ENCODE measurements around the gene PNN.
"Not testable (repeated sequence)": the region's sequence is repeated elsewhere in the genome, so short reads cannot be mapped to it uniquely, and the experiment has no call there.

Gene PNN

DNA sequence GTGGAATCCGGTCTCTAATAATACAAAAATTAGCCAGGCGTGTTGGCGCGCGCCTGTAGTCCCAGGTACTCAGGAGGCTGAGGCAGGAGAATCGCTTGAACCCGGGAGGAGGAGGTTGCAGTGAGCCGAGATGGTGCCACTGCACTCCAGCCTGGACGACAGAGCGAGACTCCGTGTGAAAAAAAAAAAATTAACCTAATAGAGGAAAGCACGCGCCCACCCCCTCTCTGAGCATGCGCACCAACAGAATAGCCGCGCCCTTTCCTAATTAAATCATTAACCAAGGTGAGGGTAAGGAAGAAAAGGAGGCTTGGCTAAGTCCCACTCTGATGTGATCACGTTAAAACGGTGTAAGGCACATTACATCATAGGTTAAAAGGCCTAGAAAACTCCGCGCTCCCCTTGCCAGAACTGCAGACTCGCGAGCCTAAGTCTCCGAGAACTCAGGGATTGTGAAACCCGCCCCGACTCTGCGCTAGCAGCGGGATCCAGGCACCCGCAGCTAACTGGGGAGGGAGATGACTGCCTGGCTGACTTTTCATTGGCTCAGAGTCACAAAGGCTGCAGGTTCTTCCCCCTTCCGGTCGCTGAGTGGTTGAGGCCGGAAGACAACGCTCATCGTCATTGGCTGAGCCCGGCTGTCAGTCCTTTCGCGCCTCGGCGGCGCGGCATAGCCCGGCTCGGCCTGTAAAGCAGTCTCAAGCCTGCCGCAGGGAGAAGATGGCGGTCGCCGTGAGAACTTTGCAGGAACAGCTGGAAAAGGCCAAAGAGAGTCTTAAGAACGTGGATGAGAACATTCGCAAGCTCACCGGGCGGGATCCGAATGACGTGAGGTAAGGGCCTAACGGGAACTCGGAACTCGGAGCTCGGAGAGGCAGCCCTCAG lies at the start of gene PNN:
TSS of gene PNN (plus strand) at position 695 of the 885 bp plus-strand sequence. CDS start at position 721, 26 bp downstream.
- in situ Hi-C loops (cut with HindIII; ENCODE audit: low sequenced_read_pairs), result no loop called here

DNA sequence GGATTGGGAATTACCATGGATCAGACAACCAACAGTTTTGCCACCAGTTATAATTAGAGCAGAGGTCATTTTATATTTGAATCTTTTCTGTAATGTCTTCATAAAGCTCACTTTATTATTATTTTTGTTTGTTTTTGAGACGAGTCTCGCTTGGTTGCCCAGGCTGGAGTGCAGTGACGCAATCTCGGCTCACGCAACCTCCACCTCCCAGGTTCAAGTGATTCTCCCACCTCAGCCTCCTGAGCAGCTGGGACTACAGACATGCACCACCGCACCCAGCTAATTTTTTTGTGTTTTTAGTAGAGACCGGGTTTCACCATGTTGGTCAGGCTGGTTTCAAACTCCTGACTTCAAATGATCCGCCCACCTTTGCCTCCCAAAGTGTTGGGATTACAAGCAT lies 37.2 kb upstream of the PNN start:
- in situ Hi-C loops (cut with HindIII; ENCODE audit: low sequenced_read_pairs), result not testable (repeated sequence)

DNA sequence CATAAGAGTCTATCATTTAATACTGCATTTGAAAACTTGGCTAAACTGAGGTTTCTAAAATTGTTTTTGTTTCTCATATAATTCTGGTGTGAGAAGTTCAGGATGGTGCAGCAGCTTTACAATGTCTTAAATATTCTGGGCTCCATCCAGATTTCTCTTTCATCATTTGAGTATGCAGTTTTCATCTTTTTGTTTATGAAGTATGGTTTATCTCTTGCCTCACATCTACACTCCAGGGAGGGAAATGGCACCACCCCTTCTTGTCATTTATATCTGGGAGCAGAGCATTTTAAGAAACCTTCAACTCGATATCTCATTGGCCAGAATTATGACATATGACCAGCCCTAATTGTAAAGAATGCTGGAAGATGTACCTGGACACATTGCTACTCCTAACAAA lies 36.6 kb upstream of the PNN start:
- in situ Hi-C loops (cut with HindIII; ENCODE audit: low sequenced_read_pairs), result no loop called here

DNA sequence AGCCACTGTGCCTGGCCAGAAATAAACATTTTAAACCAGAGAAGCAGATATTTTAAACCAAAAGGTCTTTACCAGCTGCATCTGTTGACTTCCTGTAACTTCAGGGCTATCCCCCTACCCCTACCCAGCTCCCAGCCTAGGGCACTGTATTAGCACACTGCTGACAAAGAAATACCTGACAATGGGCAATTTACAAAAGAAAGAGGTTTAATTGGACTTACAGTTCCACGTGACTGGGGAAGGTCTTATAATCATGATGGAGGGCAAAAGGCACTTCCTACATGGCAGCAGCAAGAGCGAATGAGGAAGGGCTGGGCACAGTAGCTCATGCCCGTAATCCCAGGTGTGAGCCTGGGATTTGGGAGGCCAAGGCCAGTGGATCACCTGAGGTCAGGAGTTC lies 34.9 kb upstream of the PNN start:
- in situ Hi-C loops (cut with HindIII; ENCODE audit: low sequenced_read_pairs), result no loop called here

DNA sequence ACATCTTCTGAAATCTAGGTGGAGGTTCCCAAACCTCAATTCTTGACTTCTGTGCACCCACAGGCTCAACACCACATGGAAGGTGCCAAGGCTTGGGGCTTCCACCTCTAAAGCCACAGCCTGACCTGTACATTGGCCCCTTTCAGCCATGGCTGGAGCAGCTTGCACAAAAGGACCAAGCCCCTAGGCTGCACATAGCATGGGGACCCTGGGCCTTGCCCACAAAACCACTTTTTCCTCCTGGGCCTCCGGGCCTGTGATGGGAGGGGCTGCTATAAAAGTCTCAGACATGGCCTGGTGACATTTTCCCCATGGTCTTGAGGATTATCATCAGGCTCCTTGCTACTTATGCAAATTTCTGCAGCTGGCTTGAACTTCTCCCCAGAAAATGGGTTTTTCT lies 33.4 kb upstream of the PNN start:
- in situ Hi-C loops (cut with HindIII; ENCODE audit: low sequenced_read_pairs), result not testable (repeated sequence)

DNA sequence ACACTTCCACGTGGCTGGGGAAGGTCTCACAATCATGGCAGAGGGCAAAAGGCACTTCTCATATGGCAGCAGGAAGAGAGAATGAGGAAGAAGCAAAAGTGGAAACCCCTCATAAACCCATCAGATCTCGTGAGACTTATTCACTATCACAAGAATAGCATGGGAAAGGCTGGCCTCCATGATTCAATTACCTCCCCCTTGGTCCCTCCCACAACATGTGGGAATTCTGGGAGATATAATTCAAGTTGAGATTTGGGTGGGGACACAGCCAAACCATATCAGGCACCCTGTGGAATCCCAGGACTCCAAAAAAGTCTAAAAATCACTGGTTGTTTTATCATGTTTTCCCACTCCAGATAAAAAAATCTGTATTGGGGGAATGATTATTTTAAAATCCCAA lies 31.8 kb upstream of the PNN start:
- in situ Hi-C loops (cut with HindIII; ENCODE audit: low sequenced_read_pairs), result not testable (repeated sequence)

DNA sequence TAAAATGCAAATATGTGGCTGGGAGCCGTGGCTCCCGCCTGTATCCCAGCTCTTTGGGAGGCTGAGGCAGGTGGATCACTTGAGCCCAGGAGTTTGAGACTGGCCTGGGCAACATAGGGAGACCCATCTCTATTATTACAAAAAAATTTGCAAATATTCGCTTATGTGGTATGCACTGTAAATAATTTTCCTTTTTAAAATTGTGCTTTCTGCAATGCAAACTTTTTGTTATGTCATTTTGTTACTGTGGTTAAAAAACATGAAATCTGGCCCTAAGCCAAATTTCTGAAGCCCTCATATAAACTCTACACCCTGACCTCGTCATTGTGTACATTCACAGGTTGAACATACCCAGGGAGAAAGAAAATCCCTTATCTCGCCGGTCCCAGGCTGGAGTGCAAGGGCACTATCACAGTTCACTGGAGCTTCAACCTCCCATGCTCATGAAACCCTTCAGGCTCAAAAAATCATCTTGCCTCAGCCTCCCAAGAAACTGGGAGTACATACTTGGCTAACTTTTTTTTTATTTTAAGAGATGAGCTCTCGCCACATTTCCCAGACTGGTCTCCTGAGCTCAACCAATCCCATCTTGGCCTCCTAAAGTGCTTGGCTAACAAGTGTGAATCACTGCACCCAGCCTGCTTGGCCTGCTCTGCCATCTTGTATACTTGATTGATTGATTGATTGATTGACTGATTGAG lies 29.6 kb upstream of the PNN start:
- in situ Hi-C loops (cut with HindIII; ENCODE audit: low sequenced_read_pairs), result no loop called here

DNA sequence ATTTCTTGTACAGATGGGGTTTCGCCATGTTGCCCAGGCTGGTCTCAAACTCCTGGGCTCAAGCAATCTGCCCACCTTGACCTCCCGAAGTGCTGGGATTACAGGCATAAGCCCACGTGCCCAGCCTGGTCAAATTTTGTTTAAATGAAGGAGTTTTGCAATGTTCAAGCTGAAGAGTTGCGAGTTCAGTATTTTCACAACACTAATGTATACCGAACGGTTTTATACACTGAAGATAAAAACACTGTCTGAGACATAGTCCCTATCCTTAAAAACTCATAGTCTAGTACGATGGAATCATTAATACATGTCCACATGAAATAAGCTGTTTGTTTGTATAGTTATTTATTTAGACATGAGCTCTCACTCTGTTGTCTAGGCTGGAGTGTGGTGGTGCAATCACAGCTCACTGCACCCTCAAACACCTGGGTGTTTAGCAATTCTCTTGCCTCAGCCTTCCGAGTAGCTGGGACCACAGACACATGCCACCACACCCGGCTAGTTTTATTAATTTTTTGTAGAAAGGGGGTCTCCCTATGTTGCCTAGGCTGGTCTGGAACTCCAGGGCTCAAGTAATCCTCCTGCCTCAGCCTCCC lies 20.4 kb upstream of the PNN start:
- in situ Hi-C loops (cut with HindIII; ENCODE audit: low sequenced_read_pairs), result no loop called here

DNA sequence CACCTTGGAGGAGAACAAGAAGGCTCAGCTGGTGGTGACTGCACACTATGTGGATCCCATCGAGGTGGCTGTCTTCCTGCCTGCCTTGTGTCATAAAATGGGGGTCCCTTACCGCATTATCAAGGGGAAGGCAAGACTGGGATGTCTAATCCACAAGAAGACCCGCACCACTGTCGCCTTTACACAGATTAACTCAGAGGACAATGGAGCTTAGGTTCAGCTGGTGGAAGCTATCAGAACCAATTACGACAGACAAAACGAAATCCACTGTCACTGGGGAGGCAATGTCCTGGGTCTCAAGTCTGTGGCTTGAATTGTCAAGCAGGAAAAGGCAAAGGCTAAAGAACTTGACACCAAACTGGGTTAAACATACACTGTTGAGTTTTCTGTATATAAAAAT lies 17.6 kb upstream of the PNN start:
- in situ Hi-C loops (cut with HindIII; ENCODE audit: low sequenced_read_pairs), result no loop called here

DNA sequence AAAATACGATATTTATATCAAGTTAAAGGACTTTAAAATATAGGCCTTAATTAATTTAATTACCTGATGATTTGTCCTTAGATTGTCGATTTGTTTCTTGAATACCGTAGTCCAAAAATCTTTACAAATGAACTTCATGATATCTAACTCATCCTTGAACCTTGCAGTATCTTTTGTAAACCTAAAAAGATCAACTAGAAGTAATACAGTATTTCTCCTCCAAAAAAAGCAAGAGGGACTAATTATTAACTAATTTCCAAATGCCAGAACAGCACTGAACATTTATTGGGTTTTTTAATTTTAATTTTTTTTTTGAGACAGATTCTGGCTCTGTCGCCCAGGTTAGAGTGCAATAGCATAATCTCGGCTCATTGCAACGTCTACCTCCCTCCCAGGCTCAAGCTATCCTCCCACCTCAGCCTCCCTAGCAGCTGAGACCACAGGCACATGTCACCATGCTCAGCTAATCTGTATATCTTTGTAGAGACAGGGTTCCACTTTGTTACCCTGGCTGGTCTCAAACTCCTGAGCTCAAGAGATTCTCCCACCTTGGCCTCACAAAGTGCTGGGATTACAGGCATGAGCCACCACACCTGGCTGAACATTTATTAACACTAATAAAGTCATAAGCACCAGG lies 16.7 kb upstream of the PNN start:
- in situ Hi-C loops (cut with HindIII; ENCODE audit: low sequenced_read_pairs), result no loop called here

DNA sequence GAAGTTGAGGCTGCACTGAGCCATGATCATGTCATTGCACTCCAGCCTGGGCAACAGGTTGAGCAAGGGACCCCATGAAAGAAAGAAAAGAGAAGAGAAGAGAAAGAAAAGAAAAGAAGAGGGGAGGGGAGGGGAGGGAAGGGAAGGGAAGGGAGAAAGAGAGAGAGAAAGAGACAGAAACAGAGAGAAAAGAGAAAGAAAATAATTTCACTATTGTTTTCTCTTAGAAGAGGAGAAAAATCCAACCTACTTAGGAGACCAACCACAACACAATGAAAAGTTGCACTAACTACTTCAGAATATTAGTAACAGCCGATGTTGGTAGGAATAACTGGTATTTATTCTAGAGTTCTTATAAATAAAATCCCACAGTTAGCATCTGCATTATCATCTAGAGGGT lies 14.6 kb upstream of the PNN start:
- in situ Hi-C loops (cut with HindIII; ENCODE audit: low sequenced_read_pairs), result no loop called here

DNA sequence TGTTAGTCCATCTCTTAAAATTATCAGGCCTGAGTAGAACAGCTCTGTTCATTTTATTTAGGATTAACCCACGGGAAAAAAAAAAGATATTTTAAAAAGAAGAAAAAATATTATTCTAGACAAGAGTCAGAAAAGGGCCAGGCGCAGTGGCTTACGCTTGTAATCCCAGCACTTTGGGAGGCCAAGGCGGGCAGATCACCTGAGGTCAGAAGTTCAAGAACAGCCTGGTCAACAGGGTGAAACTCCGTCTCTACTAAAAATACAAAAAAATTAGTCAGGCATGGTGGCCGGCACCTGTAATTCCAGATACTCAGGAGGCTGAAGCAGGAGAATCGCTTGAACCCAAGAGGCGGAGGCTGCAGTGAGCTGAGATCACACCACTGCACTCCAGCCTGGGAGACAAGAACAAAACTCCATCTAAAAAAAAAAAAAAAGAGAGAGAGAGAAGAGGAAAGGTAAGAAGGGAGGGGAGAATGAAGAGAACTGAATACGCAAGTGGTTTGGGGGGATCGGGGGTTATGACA lies 7.2 kb upstream of the PNN start:
- in situ Hi-C loops (cut with HindIII; ENCODE audit: low sequenced_read_pairs), result not testable (repeated sequence)

DNA sequence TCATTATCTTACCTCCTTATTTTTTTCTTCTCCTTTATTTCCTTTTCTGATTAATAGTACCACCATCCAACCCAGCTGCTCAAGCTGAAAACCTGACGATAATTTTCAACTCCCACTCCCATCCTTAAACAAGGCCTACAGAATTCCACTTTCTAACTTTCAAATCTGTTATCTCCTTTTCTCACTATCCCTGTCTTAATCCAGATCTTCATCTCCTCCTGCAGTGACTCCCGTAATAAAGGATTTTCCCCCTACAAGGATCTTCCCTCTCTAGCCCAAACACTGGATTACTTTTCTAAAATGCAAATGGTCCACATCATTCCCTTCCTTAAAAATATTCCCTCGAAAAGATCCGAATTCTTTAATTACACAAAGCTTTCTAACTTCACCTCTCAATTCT lies 6.5 kb upstream of the PNN start:
- in situ Hi-C loops (cut with HindIII; ENCODE audit: low sequenced_read_pairs), result no loop called here

DNA sequence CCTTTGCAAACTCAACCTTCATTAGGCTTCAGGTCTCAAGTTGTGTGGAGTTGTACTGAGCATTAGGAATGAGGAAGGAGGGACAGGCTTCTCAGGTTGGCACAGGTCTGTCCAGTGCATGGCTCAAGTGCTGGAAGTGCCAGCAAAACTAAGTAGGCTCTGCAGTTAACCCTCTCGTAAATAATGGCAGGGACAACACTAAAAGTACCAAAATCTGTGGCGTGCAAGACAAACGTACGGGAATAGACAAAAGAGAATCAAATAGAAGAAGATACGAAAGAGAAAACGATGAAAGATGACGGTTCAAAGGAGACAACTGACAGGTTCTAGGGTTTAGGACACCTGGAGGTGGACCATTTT lies 5.5 kb upstream of the PNN start:
- in situ Hi-C loops (cut with HindIII; ENCODE audit: low sequenced_read_pairs), result no loop called here

DNA sequence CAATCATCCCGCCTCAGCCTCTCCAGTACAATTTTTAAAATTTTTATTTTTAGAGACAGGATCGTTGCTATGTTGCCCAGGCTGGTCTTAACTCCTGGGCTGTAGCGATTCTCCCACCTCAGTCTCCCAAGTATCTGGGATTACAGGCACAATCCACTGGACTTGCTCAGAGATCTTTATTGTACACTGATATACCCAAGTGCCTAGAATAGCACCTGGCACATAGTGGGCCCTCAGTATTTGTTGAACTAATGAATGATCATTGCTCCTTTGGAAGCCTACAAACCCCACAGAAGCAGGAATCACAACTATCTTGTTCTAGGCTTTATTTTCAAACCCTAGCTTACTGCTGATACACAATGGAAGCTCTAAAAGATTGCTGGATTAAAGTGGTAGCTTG lies 1.9 kb upstream of the PNN start:
- in situ Hi-C loops (cut with HindIII; ENCODE audit: low sequenced_read_pairs), result no loop called here

DNA sequence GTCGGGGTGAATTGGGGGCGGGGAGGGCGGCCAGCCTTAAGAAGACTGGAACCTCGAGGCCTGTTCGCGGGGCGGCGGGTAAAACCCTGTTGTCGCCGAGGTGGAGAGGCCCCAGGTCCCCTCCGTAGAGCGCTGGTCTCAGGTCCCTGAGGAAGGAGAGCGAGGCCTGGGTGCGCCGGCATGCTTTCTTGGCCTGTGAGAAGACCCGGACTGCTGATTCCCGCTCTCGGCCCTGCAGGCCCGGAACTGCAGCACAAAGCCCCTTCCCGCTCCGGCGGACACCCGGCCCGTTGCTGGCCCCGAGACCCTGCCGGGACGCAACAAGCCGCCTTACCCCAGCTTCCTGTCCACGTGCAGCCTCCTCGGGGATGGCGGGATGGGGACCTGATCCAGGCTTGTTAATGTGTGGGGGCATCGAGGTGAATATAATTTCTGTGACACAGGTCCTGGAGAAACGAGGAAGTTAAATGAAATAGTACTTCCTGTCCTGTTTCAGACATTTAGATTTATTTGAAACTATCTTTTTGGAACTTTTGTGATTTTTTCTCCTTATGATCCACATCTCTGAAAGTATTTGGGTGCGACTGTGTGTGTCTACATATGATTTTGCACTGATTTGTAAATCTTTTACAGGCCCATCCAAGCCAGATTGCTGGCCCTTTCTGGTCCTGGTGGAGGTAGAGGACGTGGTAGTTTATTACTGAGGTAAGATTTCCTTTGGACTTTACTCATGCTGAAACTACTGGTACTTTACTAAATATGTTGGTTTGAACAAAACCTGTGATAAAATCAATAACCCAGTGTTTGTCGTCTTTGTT lies 600 bp downstream of the PNN start:
- in situ Hi-C loops (cut with HindIII; ENCODE audit: low sequenced_read_pairs), result no loop called here

DNA sequence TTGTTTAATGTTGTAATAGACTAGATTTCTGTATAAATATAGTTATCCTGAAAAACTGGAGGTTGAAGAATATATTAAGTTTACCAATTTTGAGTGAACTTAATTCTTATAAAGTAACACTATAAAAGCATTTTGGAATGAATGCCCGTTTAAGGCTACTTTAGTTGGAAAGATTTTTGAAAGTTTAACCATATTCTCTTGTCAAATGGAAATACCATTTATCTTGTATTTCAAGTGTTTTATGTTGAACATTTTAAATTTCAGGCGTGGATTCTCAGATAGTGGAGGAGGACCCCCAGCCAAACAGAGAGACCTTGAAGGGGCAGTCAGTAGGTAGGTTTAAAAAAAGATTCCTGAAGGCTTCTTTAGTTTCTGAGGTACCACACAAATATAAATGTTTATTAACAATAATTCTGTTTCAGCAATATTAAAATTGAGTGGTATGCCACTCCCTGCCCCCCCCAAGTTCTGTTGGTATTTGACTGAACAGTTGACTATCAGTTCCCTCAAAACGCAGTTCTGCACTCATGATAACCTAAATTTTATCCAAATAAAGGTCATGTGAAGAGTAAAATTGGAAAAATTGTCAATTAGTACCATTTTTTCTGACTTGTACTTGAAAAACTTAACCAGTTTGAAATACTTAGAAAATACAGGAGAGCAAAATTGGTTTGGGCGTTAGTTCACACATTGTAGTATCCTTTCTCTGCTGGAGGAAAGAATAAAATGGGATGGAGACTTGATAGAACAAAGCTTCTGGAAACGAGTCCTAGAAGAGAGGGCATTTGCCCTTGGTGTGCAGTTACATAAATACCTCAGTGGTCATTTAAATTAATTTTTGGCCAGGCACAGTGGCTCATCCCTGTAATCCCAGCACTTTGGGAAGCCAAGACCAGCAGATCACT lies 1.5 kb downstream of the PNN start:
- in situ Hi-C loops (cut with HindIII; ENCODE audit: low sequenced_read_pairs), result no loop called here

DNA sequence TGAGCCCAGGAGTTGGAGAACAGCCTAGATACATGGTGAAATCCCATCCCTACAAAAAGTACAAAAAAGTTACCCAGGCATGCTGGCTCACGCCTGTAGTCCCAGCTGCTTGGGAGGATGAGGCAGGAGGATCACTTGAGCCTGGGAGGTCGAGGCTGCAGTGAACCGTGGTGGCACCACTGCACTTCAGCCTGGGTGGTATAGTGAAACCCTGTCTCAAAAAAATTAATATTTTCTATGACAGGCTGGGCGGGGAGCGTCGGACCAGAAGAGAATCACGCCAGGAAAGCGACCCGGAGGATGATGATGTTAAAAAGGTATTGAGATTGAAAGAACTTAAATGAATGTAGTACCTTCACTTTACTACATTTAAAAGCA lies 2.1 kb downstream of the PNN start:
- in situ Hi-C loops (cut with HindIII; ENCODE audit: low sequenced_read_pairs), result no loop called here

DNA sequence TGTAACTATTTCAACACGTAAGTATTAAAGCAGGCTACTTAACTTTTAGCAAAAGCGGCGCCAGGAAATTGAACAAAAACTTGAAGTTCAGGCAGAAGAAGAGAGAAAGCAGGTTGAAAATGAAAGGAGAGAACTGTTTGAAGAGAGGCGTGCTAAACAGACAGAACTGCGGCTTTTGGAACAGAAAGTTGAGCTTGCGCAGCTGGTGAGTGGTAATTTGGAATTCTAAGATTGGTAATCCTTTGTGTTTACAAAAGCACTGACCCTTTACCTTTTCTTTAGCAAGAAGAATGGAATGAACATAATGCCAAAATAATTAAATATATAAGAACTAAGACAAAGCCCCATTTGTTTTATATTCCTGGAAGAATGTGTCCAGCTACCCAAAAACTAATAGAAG lies 4.0 kb downstream of the PNN start:
- in situ Hi-C loops (cut with HindIII; ENCODE audit: low sequenced_read_pairs), result no loop called here

DNA sequence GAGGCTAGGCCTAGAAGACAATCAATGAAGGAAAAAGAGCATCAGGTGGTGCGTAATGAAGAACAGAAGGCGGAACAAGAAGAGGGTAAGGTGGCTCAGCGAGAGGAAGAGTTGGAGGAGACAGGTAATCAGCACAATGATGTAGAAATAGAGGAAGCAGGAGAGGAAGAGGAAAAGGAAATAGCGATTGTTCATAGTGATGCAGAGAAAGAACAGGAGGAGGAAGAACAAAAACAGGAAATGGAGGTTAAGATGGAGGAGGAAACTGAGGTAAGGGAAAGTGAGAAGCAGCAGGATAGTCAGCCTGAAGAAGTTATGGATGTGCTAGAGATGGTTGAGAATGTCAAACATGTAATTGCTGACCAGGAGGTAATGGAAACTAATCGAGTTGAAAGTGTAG lies 5.5 kb downstream of the PNN start:
- in situ Hi-C loops (cut with HindIII; ENCODE audit: low sequenced_read_pairs), result no loop called here

Data from DLD1 (cell line).